CD4-positive, alpha-beta T cell treated with Interleukin-21 for 1 hour (primary cell): Measurements from ENCODE around the gene SLC44A3.

ENCODE experiments used
- DNase-seq: peaks from one replicate; pipeline ENCODE4 v3.0.0-alpha.2; 2020

Gene SLC44A3

DNA sequence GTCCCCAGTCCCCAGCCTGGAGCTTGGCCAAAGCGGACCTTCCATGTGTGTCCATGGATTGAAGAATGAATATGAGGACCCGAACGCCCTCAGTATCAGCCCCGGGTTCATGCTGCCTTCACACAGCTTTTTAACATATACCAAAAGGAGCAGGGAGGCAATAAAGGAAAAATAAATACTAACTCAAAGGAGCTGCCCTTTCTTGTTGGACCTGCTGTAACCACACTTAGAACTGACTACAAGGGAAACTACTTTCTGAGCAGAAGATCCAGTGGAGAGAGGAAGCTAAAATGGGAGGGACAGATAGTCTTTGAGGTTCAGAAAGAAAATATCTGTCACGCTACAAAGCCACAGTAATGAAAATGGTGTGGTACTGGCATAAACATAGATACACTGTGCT, 58.2 kb downstream of the SLC44A3 start:
- no peak for DNase-seq

DNA sequence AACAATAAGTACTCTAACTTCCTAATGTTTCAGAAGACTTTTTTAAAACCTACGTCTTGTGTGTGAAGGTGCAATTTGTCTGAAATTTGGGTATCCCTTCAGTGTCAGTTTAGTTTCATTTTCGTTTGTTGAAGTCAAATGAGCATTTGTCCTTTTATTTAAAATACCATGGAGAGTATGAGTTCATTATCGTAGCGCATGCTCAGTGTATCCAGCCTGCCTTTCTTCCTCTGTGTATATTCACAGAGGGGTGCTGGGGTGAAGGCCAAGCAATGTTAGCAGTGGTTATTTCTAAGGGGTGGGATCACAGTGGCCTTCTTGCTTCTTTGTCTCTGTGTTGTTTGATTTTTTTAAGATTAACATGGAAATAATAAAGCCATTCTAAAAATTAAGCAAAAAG, 63.5 kb downstream of the SLC44A3 start:
- DNase-seq: peak; percentile 36

DNA sequence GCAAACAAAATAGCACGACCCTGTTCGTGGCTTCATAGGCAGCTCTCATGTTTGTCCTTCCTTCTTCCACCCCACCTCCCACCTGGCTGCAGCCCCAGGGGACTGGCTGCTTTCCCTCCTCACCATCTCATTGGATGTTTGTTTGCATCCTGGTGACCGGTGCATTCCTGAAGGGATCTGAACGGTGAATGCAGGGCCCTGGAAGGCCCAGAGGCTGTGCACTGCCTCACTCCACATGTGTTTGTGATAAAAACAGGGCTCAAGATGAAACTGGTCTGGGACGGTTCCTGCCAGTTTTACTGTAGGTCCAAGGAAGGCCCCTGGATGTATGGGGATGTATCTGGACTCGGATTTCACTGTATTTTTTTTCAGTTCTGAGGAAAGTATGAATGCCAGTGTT, 63.9 kb downstream of the SLC44A3 start:
- DNase-seq: no peak

DNA sequence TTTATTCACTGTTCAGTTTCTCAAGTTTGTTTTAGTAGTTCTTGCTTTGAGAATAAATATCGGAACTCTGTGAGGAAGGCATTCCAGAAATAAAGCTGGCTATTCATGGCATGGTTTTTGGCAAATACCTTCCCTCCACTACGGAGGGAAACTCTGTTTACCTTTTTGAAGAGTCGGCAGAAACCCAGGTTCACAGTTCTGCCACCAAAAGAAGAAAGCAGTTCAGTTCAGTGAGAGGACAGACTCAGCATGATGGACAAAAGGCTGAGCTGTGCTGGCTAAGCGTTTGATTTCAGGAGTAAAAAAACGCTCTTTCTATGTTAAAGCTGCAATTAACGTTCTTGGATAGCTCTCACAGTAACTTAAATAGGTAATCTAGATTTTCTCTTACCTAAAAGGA, 64.3 kb downstream of the SLC44A3 start:
- DNase-seq: no peak

DNA sequence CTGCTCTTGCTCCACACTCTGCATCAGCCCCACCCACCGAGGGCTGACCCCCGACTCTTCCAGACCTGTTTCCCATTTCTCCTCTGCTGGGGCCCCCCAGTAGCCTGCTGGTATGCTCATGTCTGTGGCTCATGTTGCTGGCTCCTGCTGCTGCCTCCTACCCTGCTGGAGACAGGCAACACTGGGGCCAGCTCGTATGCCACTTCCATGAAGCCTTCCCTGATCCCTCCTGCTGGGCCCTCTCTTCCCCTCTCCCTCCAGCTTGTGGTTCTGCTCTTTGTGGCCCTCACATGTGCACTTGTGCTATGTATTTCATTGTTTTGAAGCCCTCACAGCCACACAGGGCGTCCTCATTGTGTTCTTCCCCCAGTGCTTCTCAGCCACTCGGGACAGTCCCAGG, 66.2 kb downstream of the SLC44A3 start:
- DNase-seq: no peak

GRCh38 chr1:94887106-94887505, 66.9 kb downstream of the SLC44A3 start:
- DNase-seq: no peak

GRCh38 chr1:94887603-94888171, 67.5 kb downstream of the SLC44A3 start:
- no peak for DNase-seq

DNA sequence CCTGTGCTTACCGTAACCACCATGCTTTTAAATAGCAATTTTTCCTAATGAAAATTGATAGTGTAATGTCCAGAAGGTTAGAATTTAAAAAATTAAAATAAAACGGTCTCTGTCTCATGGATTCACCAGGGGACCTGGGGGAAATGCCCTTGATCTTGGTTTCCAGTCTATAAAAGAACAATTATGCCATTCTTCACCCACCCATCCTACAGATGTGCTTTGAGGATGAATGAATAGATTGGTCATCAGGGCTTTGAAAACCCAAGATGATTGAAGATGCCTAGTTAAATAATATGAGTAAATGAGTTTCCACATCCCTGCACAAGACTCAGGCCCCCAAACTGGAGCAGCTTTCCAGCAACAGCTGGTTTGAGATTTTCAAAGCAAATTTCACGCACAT, 68.0 kb downstream of the SLC44A3 start:
- no peak for DNase-seq

- DNase-seq: no peak
Measured at GRCh38 chr1:94892604-94893254, 72.6 kb downstream of the SLC44A3 start.

DNA sequence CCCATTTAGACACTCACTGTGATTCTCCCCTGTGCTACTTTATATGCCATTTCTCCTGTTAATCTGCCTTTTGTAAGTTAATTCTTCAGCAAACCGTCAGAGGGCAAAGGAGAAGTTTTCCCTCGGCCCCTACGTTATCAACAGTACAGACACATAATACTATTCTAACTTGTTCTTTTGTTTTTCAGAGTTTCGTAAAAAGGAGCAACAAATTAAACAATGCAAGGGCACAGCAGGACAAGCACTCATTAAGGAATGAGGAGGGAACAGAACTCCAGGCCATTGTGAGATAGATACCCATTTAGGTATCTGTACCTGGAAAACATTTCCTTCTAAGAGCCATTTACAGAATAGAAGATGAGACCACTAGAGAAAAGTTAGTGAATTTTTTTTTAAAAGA, 74.5 kb downstream of the SLC44A3 start:
- DNase-seq: no peak

- DNase-seq: no peak
Measured at GRCh38 chr1:94895518-94895917, 75.4 kb downstream of the SLC44A3 start.

GRCh38 chr1:94898491-94899385, 78.6 kb downstream of the SLC44A3 start:
- no peak for DNase-seq

DNA sequence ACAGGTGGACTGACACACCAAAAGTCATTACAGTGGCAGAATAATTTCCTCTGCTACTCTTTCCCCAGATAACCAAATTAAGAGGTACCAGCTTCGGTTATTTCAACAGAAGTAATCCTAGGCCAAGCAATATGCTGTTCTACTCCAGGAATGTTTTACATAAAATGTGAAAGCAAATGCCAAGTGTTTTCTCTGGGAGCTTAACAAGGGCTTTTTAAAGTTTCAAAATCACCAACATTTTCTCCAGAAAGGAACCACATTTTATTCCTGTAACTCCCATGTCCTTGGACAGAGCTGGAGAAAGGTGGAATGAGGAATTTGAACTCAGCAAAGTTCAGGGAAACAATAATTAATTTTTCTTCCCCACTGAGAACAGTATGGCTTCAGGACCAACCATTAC, 79.6 kb downstream of the SLC44A3 start:
- DNase-seq: no peak

DNA sequence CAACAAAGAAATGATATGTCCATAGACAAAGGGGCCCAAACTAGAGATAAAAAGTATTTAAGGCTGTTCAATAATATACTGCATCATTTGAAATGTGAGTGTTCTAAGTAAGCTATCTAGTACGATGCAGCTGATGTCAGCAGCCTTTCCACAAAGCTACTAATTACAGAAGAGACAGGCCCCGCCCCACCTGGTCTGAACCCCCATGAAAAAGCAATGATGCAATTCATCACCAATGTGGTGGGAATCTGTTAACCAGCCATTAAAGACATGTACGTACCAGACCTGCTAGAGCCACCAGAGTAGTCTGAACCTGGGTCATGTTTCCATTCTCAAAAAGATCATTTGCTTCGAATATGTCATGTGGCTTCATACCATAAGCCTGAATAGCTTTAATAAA, 81.7 kb downstream of the SLC44A3 start:
- no peak for DNase-seq

DNA sequence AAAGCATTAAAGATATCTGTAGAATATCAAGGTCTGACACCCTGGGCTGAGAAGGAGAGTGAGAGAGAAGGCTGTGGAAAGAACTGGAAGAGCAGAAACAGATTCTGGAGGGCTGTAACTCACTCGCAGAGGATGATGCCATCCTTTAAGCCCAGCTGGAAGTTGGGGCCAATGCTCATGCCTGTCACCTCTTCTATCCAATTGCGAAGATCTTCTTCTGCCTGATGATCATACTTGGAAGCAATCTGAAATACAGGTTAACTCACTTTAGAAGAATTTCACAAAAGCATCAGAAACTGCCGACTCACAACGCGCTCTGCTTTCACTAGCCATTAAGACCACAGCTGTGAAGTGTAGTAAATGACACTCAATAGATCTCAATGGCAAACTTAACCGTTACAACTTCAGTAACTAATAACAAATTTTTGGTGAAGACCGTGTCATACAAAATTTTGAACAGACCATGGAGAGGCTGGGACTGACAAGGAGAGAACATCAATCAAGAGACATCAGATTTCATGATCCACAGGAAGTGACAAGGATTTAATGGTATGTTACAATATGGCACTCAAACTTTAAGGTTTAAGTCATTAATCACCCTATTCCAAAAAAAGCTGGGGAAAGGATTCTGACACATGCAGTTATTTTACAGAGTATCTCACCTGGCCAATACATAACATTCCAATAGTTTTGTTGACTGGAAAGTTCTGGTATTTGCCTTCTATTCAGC, 83.3 kb downstream of the SLC44A3 start:
- no peak for DNase-seq

DNA sequence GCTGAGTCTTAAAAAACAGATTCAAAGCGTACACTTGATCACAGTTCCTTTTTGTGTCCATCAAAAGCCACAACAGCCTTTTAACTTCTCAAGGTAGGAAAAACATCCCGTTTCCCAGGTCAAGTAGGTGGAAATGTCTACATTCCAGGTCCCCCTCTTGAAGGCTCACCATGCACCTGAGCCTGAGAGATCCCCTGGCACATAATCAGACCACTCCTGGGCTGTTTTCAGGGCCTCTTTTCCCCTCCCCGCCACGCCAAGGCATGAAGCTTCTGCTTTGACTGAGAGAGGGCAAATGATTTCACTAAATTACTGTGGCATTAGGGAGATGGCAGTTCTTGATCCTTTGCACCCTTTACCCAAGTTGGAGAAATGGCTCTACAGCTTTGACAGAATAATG, 85.0 kb downstream of the SLC44A3 start:
- no peak for DNase-seq

- DNase-seq: no peak
Measured at GRCh38 chr1:94906382-94906781, 86.2 kb downstream of the SLC44A3 start.

DNA sequence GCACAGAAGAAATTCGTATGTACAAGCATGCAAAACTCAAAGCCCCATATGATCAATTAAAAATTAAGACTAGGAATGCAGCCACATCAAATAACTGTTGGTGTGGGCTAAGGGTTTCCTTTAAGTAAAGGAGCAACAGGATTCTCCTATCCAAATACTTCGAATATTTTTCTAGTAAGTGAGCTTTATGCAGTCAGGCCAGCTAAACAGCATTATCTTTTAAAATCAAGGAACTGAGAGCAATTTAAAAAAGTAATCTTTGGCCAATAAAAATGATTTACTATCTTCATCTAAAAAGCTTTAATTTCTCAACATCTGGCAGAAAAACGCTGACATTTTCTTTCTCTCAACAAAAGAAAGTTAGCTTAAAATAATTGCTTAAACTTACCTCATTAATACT, 87.0 kb downstream of the SLC44A3 start:
- DNase-seq: no peak

- no peak for DNase-seq
Measured at GRCh38 chr1:94908190-94908589, 88.0 kb downstream of the SLC44A3 start.

- DNase-seq: no peak
Measured at GRCh38 chr1:94908965-94909364, 88.8 kb downstream of the SLC44A3 start.

DNA sequence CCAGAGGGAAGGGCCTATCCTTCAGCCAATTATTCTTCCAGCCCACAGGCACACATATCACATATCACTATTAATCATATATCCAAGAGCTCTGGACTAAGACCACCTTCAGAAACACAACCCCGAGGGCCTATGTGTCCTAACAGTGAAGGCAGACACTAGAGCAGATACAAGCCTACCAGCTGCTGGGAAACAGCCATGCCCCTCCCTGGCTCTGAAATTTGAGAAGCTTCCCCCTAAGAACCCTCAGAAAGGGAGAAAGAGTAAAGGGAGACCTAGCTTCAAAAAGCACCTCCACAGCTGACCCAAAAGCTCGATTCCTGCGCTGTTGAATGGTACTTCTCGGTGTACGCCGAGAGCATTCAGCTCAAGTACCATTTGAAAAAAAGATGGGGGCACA, 89.3 kb downstream of the SLC44A3 start:
- DNase-seq: no peak

GRCh38 chr1:94912263-94913184, 92.4 kb downstream of the SLC44A3 start:
- DNase-seq: no peak
